ENCODE measurements around the gene CALU. TPM values are rescaled to one million over a fixed set of nuclear protein-coding genes. Genes with fewer than 3 reads are reported as not detected.

CALU gene
- total and polyA plus RNA-seq, 10 of the 15 experiments (the other 5 are each of a cell fraction or from before 2014, with no cell fraction given), result 31.2 to 75.6 (median 42.1) TPM

GRCh38 chr7:128801003-128801402 lies 61.8 kb downstream of the CALU start (continued):
- TF ChIP-seq CUX1 (IDR thresholded peaks at IDR 0.05; ENCODE audit: insufficient replicate concordance, low read depth, low read length), result no peak
- no peak for TF ChIP-seq SKIL (IDR thresholded peaks at IDR 0.05; ENCODE audit: low read depth, poor library complexity, severe bottlenecking)
- TF ChIP-seq SRF (IDR thresholded peaks at IDR 0.05; ENCODE audit: low read depth in 2 of 2, low read length in 2 of 2), result no peak
- no peak for TF ChIP-seq KDM1A (IDR thresholded peaks at IDR 0.05; ENCODE audit: borderline replicate concordance)
- TF ChIP-seq NR2C2 (IDR thresholded peaks at IDR 0.05; ENCODE audit: borderline replicate concordance, control insufficient read depth, insufficient read length, low read depth), result no peak
- TF ChIP-seq JUND (IDR thresholded peaks at IDR 0.05; ENCODE audit: low read depth, low read length), result no peak
- no peak for TF ChIP-seq BRCA1 (IDR thresholded peaks at IDR 0.05; ENCODE audit: low read depth, low read length)
- no peak for TF ChIP-seq E2F4 (IDR thresholded peaks at IDR 0.05; ENCODE audit: low read depth, low read length)
